ENCODE measurements around the gene NEK4. TPM values are rescaled to one million over a fixed set of nuclear protein-coding genes. Genes with fewer than 3 reads are reported as not detected.
A peak's percentile ranks its signal among the peaks of the same experiment; 100 is the strongest.

The NEK4 gene
- total and polyA plus RNA-seq, 2 of the 13 experiments (the other 11 are each of a cell fraction or from before 2014, with no cell fraction given), result 16.5 to 38.0 TPM

GRCh38 chr3:52798376-52798977 is 27.7 kb upstream of the NEK4 start (continued):
- TF ChIP-seq, protein P1, sequence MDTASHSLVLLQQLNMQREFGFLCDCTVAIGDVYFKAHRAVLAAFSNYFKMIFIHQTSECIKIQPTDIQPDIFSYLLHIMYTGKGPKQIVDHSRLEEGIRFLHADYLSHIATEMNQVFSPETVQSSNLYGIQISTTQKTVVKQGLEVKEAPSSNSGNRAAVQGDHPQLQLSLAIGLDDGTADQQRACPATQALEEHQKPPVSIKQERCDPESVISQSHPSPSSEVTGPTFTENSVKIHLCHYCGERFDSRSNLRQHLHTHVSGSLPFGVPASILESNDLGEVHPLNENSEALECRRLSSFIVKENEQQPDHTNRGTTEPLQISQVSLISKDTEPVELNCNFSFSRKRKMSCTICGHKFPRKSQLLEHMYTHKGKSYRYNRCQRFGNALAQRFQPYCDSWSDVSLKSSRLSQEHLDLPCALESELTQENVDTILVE (CRISPR knock-in tag; IDR thresholded peaks at IDR 0.05), result no peak
- TF ChIP-seq AGO2 (optimal IDR thresholded peaks at IDR 0.05; ENCODE audit: low read depth, low read length), result peak; percentile 16
- TF ChIP-seq ATF7-NPFF (CRISPR knock-in tag; IDR thresholded peaks at IDR 0.05; ENCODE audit: low read depth), result 0 out of 2 replicates have a peak, but pooled peaks have one; percentile 23
- no peak for TF ChIP-seq ZNF598 (CRISPR knock-in tag; IDR thresholded peaks at IDR 0.05; ENCODE audit: borderline replicate concordance)
- 0 out of 2 replicates have a peak, but pooled peaks have one; percentile 42 for TF ChIP-seq ARNT2 (CRISPR knock-in tag; IDR thresholded peaks at IDR 0.05; ENCODE audit: low read depth)
- no peak for TF ChIP-seq ZNF788 (CRISPR knock-in tag; IDR thresholded peaks at IDR 0.05; ENCODE audit: borderline replicate concordance)
- TF ChIP-seq ZSCAN9 (CRISPR knock-in tag; IDR thresholded peaks at IDR 0.05; ENCODE audit: borderline replicate concordance), result no peak
- TF ChIP-seq KDM3A (CRISPR knock-in tag; IDR thresholded peaks at IDR 0.05; ENCODE audit: low read depth), result 0 out of 2 replicates have a peak, but pooled peaks have one; percentile 29

DNA sequence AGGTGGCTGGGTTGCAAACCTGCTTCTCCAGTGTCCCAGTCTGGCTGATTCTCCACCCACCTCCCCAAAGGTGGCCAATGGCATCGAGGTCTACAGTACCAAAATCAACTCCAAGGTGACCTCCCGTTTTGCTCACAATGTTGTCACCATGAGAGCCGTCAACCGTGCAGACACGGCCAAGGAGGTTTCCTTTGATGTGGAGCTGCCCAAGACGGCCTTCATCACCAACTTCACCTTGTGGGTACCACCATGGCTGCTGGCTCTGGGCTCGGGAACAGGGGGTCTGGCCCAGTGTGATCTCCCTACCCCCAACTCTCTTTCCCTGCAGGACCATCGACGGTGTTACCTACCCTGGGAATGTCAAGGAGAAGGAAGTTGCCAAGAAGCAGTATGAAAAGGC is 25.7 kb upstream of the NEK4 start:
- H3K36me3 ChIP-seq (replicated peaks in 1 of 2; ENCODE audit: control insufficient read depth in 1 of 2, insufficient read depth in 2 of 2, low read length in 2 of 2), result peaks cover 22 to 42% of the 10 kb centered on the region in 2 experiments
- BruUV-seq (replicated peaks), result no TSS peak
- no peak overlapping the region for H3K27ac ChIP-seq (ENCODE audit: extremely low read length, insufficient read depth, low read length)

More for the DNA sequence above, 25.7 kb upstream of the NEK4 start:
- no peak overlapping the region for H3K4me3 ChIP-seq (replicated peaks in 1 of 3; ENCODE audit: insufficient read depth in 1 of 3, low read depth in 2 of 3, low read length in 3 of 3)
- ChIA-PET CTCF (ENCODE audit: low intra/inter-chr PET ratio, low total read pairs) (no interaction called here), POLR2A (interaction anchor here (1.0 to 10.9 kb wide), 3 partner anchors 9 to 28 kb away, joined by 3 to 466 read pairs (median 70); partner anchors contain the start of genes ITIH1 and NEK4)
- peak overlapping the region; percentile 93 for H3K4me2 ChIP-seq (ENCODE audit: low read depth, low read length)
- ATAC-seq (no peak), DNase-seq (ENCODE audit: low spot score) (no peak), FAIRE-seq (no peak)
- peaks cover 77% of the 10 kb centered on the region for H3K4me1 ChIP-seq (ENCODE audit: insufficient read depth, low read length)
- in situ Hi-C loops (cut with HindIII; ENCODE audit: extremely low pct_ligation_motif_present, low pct_unique_long_range_greater_than_20kb) (no loop called here), intact Hi-C loops (cut with micrococcal nuclease; ENCODE audit: unreplicated experiment) (no loop called here)
- H4K20me1 ChIP-seq (ENCODE audit: insufficient read depth, low read length), result no peaks in the 10 kb centered on the region
- 89% methylated on average over 4 of the region's 9 CpGs for WGBS (ENCODE audit: low lambda C conversion rate)
- no peak overlapping the region for H2AFZ ChIP-seq (ENCODE audit: low read length)
- no peaks in the 10 kb centered on the region for H3K9me3 ChIP-seq (ENCODE audit: low read length)
- H3K9ac ChIP-seq (ENCODE audit: insufficient read depth, low read depth, low read length), result no peak overlapping the region
- TF ChIP-seq PAF1 (CRISPR knock-in tag; IDR thresholded peaks at IDR 0.05) (peak; percentile 58; the same call in 1 of the 2 replicates), ZNF766 (CRISPR knock-in tag; IDR thresholded peaks at IDR 0.05; ENCODE audit: borderline replicate concordance) (no peak)
- no peaks in the 10 kb centered on the region for H3K27me3 ChIP-seq (ENCODE audit: control insufficient read depth in 1 of 2, insufficient read depth in 2 of 2, low read length in 2 of 2)
- H3K79me2 ChIP-seq (ENCODE audit: insufficient read depth, low read length), result peaks cover 4% of the 10 kb centered on the region

All from HepG2 (cell line).